ENCODE measurements around the gene CD3D.

- no peak for TF ChIP-seq CTCF (IDR thresholded peaks at IDR 0.05)
- TF ChIP-seq POLR2A (IDR thresholded peaks at IDR 0.05) = no peak
Measured at GRCh38 chr11:118312328-118312727, 30.2 kb downstream of the CD3D start.

Measured in heart left ventricle (tissue), 13 donors.